Right atrium auricular region (tissue), 2 donors: ENCODE measurements around the gene FAM181A. TPM values are rescaled to one million over a fixed set of nuclear protein-coding genes. Genes with fewer than 3 reads are reported as not detected.

ENCODE experiments used
- DNase-seq: peaks from one replicate; pipeline ENCODE4 v3.0.0-alpha.2; 2019; ENCODE audit warnings: low spot score
- H3K27ac ChIP-seq, 2 donors: fragments of 200-600 bp; sonication (generic); 1 replicate in 1 of 2; 2 replicates in 1 of 2; pipeline ENCODE4 v1.5.1; 2016 to 2019
- H3K27me3 ChIP-seq, 2 donors: fragments of 200-600 bp; sonication (generic); one replicate each; pipeline versions ENCODE4 v1.5.1 to v1.6.0; 2017 to 2019
- H3K36me3 ChIP-seq: fragments of 200-600 bp; sonication (generic); one replicate; pipeline ENCODE4 v1.5.1; 2016
- H3K4me1 ChIP-seq, 2 donors: fragments of 200-600 bp; sonication (generic); one replicate each; pipeline versions ENCODE4 v1.5.1 to v1.6.0; 2017 to 2019
- H3K4me3 ChIP-seq, 2 donors: fragments of 200-600 bp; sonication (generic); 1 replicate in 1 of 2; 2 replicates in 1 of 2; pipeline ENCODE4 v1.5.1; 2017 to 2019; ENCODE audit warnings: mild to moderate bottlenecking in 1 of 2, moderate library complexity in 1 of 2
- H3K9me3 ChIP-seq, 2 donors: fragments of 200-600 bp; sonication (generic); one replicate each; pipeline ENCODE4 v1.5.1; 2019
- CTCF ChIP-seq, 2 donors: fragments of 200-600 bp; sonication (generic); IDR thresholded peaks; one replicate each; pipeline ENCODE4 v1.5.1; 2019; ENCODE audit warnings: antibody characterized with exemption in 2 of 2
- total RNA-seq, 2 donors: library from RNA; depleted of rRNA; stranded (reverse); fragments of >200 nt; gene quantifications; one replicate each; pipeline ENCODE4 v1.1.0, GENCODE V29; 2016

The FAM181A gene
- total RNA-seq, result not detected

DNA sequence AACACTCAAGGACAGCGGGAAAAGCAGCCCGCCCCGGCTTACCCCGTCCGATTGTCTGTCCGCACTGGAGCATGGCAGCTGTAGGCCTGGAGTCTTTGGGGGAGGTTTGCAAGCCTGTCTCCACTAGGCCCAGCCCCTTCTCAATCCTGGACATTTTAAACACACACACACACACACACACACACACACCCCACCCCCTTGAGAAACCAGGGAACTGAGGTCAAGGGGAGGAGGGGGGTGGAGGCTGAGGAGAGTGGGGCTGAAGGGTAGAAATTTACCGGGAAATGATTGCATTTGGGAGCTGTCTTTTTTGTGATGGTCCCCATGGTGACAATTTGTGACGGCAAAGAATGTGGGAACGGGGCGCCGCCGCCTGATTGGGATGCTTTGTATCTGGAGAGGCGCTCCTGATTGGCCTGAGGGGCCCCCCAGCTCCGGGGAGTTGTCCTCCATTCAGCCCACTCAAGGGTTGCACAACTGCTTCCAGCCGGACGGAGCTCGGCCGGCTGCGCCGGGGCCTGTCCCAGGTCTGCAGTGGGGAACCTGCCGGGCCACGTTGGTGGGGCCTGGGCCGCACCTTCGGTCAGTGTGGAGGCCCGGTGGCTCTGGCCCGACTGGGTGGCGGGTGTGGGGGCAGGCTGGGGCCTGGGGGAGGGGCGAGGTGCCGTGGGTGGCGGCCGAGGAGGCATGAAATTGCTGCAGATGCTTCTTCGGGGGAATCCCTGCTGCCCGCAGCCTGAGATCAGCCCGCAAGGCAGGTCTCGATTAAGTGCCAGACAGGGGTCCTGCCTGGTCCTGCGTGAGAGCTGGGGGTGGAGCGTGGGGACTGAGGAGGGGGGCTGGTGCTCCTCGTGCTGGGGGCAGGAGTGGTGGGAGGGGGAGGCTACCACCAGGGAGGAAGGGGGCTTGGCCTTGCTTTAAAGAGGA, at the start of gene FAM181A:
Gene FAM181A, plus strand, starts transcription at position 472 of the 927 bp plus-strand sequence. CDS start 942 bp downstream, outside the sequence.
- no peaks in the 10 kb centered on the region for H3K4me1 ChIP-seq
- no peak for DNase-seq
- no peak within 1 kb of the TSS for H3K4me3 ChIP-seq
- no peak within 1 kb of the TSS for H3K27ac ChIP-seq
- TF ChIP-seq CTCF (IDR thresholded peaks at IDR 0.05), result no peak
- H3K27me3 ChIP-seq, result no peaks in the 10 kb centered on the region
- peaks cover 25% of the 10 kb centered on the region for H3K36me3 ChIP-seq
- no peaks in the 10 kb centered on the region for H3K9me3 ChIP-seq

- TF ChIP-seq CTCF (IDR thresholded peaks at IDR 0.05), result no peak
- Histone ChIP-seq H3K27ac (no peak overlapping the region), H3K36me3 (no peaks in the 10 kb centered on the region), H3K4me3 (no peak overlapping the region), H3K9me3 (no peaks in the 10 kb centered on the region), H3K27me3 (no peaks in the 10 kb centered on the region), H3K4me1 (peaks cover 0 to 12% of the 10 kb centered on the region in 2 donors)
- DNase-seq, result no peak
Observed at GRCh38 chr14:93878212-93878611, 48.9 kb upstream of the FAM181A start.

- Histone ChIP-seq H3K27ac (no peak overlapping the region), H3K9me3 (no peaks in the 10 kb centered on the region), H3K36me3 (no peaks in the 10 kb centered on the region), H3K4me1 (peaks cover 0 to 12% of the 10 kb centered on the region in 2 donors), H3K4me3 (no peak overlapping the region), H3K27me3 (no peaks in the 10 kb centered on the region)
- DNase-seq, result no peak
- no peak for TF ChIP-seq CTCF (IDR thresholded peaks at IDR 0.05)
Observed at GRCh38 chr14:93878871-93879270, 48.3 kb upstream of the FAM181A start.

DNA sequence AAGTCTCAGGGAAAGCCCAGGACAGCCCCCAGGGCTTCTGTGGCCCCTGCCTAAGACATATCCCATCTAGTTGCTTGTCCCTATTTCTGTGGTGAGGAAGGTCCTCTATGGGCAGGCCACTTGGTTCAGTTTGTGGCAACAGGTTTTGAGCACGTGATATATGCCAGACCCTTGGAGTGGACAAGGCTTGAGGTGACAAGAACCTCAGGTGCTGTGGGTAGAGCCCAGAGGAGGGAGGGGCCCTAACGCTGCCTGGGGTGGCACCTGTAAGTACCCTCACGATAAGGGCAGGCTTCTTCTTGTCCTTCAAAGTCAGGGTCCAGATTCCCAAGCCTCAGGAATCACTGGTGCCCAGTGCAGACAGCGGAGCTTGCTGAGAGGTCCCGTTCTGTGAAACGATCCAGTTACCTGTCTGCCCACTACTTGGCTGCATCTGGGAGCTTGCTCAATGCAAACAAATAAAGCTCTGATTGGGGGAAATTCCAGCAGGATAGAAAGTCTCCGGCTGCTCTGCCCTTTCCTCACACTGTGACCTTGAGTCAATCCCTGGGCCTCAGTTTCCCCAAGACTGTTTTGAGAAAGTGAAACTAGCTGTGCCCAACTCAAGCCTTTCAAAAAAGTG, 47.7 kb upstream of the FAM181A start:
- TF ChIP-seq CTCF (IDR thresholded peaks at IDR 0.05), result no peak
- Histone ChIP-seq H3K9me3 (no peaks in the 10 kb centered on the region), H3K27me3 (no peaks in the 10 kb centered on the region), H3K27ac (no peak overlapping the region), H3K4me3 (no peak overlapping the region), H3K36me3 (no peaks in the 10 kb centered on the region), H3K4me1 (peaks cover 0 to 12% of the 10 kb centered on the region in 2 donors)
- DNase-seq, result no peak

DNA sequence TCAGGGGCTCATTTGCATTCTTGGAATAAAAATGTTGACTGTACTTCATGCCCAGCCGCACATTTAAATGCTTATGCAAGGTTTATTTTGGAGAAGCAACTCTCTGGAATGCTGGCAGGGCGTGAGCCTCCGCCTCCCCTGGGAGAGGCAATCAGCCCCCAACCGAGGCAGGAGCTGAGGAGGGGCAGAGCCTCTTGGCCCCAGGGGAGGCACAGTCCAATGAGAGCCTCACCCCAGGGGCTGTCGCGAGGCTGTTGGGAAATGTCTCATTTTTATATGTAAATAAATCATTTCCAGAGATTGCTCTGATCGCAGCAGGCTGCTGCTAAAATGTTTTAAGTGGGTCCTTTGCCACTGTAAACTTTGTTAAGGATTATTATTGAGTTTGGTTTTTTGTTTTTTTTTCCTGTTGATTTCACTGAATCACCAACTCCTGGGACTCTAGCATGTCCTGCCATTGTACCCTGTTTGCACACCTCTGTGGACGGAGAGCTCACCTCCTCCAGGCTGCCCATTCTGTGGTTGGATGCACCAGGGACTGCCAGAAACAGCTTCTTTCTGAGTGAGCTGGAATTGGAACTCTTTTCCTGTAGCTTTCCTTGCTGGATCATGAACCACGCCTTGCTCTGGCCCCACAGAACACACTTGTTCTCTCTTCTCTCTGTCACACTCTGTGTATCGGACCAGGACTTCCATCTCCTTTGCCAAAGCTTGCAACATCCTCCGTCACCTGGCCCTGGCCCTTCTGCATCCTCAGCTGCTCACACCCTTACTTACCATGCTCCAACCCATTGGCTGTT, 46.9 kb upstream of the FAM181A start:
- H3K4me3 ChIP-seq, result no peak overlapping the region
- H3K27ac ChIP-seq, result no peak overlapping the region
- H3K9me3 ChIP-seq, result no peaks in the 10 kb centered on the region
- DNase-seq, result no peak
- TF ChIP-seq CTCF (IDR thresholded peaks at IDR 0.05), result no peak
- H3K4me1 ChIP-seq, result peaks cover 0 to 12% of the 10 kb centered on the region in 2 donors
- no peaks in the 10 kb centered on the region for H3K36me3 ChIP-seq
- H3K27me3 ChIP-seq, result no peaks in the 10 kb centered on the region
